Measurements from ENCODE around the gene TANGO6.

TANGO6 gene

GRCh38 chr16:68915589-68915988 lies 72.3 kb downstream of the TANGO6 start:
- DNase-seq = no peak

DNA sequence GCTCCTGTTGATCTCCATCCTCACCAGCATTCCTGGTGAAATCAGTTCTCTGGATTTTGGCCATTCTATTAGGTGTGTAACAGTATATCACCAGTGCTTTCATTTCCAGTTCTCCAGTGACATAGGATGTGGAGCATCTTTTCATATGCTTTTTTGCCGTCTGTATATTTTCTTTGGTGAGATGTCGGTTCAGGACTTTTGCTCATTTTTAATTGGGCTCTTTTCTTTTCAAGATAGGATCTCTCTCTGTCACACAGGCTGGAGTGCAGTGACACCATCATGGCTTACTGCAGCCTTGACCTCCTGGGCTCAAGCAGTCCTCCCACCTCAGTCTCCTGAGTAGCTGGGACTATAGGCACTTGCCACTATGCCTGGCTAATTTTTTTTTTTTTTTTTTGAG lies 74.2 kb downstream of the TANGO6 start:
- DNase-seq = no peak

GRCh38 chr16:68920349-68920748 lies 77.0 kb downstream of the TANGO6 start:
- DNase-seq = no peak

GRCh38 chr16:68921637-68922036 lies 78.3 kb downstream of the TANGO6 start:
- DNase-seq = no peak

GRCh38 chr16:68923116-68923515 lies 79.8 kb downstream of the TANGO6 start:
- no peak for DNase-seq

DNA sequence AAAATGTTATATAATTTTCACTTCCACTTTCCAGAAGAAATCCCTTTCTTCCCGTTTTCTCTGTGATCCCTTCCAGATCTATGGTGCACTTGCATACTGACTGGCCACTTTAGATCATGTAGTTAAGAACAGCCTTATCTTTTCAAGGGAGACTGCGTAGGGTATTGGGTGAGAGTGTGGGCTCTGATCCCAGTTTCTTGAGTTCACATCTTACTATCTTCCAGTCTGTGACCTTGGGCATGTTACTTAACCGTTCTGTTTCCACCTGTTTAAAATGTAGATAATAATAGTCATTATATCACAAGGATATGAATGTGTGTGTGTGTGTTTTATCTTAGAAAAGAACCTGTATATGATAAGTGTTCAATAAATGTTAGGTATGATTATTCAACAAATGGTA lies 83.7 kb downstream of the TANGO6 start:
- DNase-seq = no peak

DNA sequence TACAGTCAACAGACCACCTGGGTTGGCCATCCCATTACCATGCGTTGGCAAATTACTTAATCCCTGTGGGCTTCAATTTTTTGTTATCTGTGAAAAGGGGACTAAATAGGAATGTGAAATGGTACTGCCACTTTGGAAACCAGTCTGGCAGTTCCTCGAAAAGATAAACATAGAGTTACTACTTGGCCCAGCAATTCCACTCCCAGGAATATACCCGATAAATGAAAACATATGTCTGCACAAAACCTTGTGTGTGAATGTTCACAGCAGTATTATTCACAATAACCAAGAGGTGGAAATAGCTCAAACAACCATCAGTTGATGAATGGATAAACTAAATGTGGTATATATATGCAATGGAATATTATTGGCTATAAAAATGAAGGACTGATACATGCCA lies 87.9 kb downstream of the TANGO6 start:
- no peak for DNase-seq

GRCh38 chr16:68934402-68934801 lies 91.1 kb downstream of the TANGO6 start:
- DNase-seq = no peak

GRCh38 chr16:68935008-68935407 lies 91.7 kb downstream of the TANGO6 start:
- DNase-seq = no peak

- DNase-seq = no peak
Observed at GRCh38 chr16:68936736-68937631, 93.7 kb downstream of the TANGO6 start.

- no peak for DNase-seq
Observed at GRCh38 chr16:68939692-68940320, 96.5 kb downstream of the TANGO6 start.

DNA sequence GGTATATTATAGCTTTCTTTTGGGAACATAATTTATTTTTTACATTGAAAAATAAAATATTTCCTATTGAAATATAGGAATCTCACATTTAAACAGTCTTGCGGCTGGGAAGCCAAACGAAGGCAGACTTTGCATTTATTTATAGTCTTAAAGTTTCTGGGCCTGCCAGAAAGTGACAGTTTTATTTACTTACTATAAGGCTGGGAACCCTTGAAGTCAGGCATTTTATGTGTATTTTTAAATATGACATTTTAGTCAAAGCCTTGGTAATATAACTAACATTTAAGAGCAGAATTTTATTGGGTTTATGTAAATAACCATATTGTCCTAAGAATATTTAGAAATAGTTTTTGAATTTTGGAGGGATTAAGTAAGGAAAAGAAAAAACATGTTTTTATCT lies 97.5 kb downstream of the TANGO6 start:
- no peak for DNase-seq

- no peak for DNase-seq
Observed at GRCh38 chr16:68943961-68944360, 100.6 kb downstream of the TANGO6 start.

GRCh38 chr16:68948230-68948910 lies 105.0 kb downstream of the TANGO6 start:
- DNase-seq = no peak

DNA sequence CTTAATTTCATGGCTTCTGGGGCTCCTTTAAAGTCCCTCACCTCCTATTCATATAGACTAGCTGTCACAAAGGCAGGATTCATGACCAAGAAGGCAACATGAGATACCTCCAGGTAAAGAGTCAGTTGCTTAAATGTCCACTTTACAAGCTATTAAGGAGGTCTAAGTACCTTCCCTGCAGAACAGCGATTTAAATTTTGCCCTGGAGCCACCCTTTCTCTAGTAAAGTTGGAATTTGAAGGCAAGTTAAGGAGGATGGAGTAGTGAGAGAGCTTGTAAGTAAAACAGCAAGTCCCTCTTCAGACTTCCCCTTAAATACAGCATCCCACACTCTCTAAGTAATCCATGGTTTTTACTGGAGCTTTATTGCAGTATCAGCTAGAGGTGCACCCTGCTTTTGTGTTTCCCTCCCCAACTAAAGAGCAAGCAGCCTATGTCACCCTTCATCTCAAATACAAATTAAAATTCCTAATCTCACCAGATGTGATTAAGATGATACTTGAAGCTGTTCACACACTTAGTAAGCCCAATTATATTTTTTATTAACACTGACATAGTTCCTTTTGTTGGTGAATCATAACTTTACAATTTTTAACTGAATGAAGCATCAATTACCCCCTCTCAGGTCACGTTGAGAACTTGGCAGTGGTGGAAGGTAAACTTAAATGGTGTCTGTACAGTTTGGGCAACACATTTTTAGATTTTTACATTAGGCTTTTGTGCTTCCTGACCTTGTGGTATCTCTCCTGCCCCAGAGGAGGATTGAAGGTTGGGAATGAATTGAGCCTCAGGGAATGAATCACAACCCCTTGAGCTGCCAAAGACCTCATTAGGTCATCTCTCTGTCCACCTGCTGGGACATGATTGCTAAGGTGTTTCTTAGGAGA lies 108.9 kb downstream of the TANGO6 start:
- no peak for DNase-seq

- DNase-seq = no peak
Observed at GRCh38 chr16:68954911-68955635, 111.7 kb downstream of the TANGO6 start.

DNA sequence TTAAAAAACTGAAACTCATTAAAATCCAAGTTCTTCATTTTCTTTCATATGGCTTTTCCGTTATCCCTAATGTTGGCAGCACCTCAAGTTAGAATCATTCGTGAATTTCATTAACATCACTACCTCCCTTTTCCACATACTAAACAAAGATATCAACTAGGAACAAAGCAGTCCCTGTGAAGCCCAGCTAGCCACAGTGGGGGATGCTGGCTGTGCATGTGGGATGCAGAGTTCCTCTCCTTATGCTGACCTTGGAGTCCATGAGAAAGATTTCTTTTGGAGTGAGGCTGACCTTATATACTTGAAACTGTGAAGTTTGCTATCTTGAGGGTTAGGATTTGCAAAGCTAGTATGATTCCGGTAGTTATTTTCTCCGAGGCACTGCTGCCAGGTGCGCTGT lies 117.6 kb downstream of the TANGO6 start:
- no peak for DNase-seq

GRCh38 chr16:68961778-68962402 lies 118.6 kb downstream of the TANGO6 start:
- no peak for DNase-seq

DNA sequence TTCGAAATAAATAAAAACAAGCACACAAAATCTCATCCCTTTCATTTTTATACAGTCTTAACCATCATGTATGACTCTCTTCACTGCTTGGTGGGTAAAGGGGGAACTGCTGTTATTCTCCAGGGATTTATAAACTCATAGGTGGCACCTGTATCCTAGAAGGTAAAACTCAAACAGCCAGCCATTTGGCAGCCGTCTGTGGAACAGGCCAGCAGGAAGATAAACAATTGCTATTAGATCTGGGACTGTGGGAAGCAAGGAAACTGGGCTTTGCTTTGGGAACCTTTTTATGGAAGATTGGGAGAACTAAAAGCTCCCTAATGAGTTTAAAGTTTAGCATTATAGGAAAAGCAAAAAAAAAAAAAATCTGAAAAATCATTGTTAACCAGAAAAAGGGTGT lies 126.0 kb downstream of the TANGO6 start:
- DNase-seq = no peak

DNA sequence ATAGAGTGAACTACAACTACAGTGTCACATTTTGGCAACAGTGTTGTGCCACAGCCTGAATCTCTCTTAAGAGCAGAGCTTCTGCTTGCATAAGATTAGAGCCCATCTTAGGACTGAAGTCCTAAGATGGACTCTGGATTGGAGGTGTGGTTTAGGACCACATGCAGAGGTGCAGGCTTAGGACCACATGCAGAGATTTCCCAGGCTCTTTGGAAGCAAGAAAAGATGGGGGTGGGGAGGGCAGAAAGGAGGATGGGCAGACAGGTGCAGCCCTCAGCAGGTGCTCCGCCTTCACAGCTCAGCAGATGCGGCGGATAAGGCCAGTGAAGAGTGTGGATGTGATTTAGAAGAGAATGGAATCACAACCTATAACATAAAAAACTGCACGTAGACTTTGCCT lies 128.7 kb downstream of the TANGO6 start:
- no peak for DNase-seq

DNA sequence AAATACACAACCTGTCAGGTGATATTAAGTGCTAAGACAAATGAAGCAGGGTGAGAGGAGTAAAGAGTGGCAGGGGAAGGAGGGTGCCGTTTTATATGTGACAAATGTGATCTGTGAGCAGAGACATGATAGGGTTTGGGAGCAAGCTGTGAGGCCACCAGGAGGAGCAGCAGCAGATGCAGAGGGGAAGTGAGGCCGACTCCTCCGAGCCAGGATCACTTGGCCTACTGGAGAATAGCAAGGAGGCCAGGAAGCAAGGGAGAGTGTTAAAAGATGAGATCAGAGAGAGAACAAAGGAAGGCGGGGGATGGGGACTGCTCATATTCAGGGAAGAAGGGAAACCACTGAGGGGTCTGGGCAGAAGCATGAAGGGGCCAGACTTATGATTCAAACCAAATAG lies 129.4 kb downstream of the TANGO6 start:
- no peak for DNase-seq

Data from CD4-positive, alpha-beta T cell treated with Interferon alpha-2 for 1 hour (primary cell).